Measurements from ENCODE around the gene RNF114. TPM values are rescaled to one million over a fixed set of nuclear protein-coding genes. Genes with fewer than 3 reads are reported as not detected.

Gene RNF114
- total and polyA plus RNA-seq, 2 donors (not counting 3 experiments of a cell fraction or from before 2014, with no cell fraction given): 45.8 to 81.7 TPM

DNA sequence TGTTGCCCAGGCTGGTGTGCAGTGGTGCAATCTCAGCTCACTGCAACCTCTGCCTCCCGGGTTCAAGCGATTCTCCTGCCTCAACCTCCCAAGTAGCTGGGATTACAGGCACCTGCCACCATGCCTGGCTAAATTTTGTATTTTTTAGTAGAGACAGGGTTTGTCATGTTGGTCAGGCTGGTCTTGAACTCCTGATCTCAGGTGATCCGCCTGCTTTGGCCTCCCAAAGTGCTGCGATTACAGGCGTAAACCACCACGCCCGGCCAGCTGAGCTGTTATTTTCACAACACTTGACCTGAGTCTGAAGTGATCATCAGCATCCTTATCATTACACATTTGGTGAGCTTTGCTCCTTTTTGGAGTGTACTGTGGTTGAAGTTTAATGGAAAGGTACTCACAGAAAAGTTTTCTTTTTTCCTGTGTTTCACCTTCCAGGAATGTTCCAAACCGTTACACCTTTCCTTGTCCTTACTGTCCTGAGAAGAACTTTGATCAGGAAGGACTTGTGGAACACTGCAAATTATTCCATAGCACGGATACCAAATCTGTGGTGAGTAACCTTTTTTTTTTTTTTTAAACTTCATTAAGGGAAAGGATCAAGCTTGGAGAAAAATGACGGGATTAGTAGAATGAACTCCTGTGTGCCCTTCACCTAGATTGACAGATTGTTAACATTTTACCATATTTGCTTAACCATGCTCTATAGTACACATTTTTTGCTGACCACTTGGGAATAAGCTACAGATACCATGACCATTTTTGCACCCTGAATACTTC lies 9.7 kb downstream of the RNF114 start:
- DNase-seq (ENCODE audit: low read depth, low spot score) (no peak), FAIRE-seq (no peak)
- Histone ChIP-seq H3K9me3 (replicated peaks; ENCODE audit: control insufficient read depth, insufficient read depth, low read length) (no peaks in the 10 kb centered on the region), H3K4me2 (ENCODE audit: insufficient read depth, low read length) (no peak overlapping the region), H4K20me1 (replicated peaks; ENCODE audit: control insufficient read depth, extremely low read depth, insufficient read depth, low read length) (no peaks in the 10 kb centered on the region), H2AFZ (ENCODE audit: low read depth, low read length) (no peak overlapping the region), H3K9ac (replicated peaks; ENCODE audit: extremely low read depth, insufficient read depth, low read length) (no peak overlapping the region), H3K36me3 (ENCODE audit: control insufficient read depth in 2 of 2, extremely low read depth in 1 of 2, insufficient read depth in 2 of 2, low read length in 2 of 2) (peaks cover 18 to 30% of the 10 kb centered on the region in 2 experiments), H3K79me2 (ENCODE audit: control insufficient read depth, insufficient read depth, low read length) (peaks cover 23% of the 10 kb centered on the region), H3K4me3 (replicated peaks in 1 of 3; ENCODE audit: insufficient read depth in 1 of 3, low read depth in 1 of 3, low read length in 3 of 3) (no peak overlapping the region), H3K4me1 (ENCODE audit: control insufficient read depth, extremely low read depth, insufficient read depth, low read length) (peaks cover 4% of the 10 kb centered on the region), H3K9me1 (replicated peaks; ENCODE audit: control insufficient read depth, extremely low read depth, insufficient read depth, low read length) (no peaks in the 10 kb centered on the region), H3K27ac (ENCODE audit: insufficient read depth, low read depth, low read length) (no peak overlapping the region), H3K27me3 (ENCODE audit: control insufficient read depth in 2 of 2, insufficient read depth in 2 of 2, low read length in 2 of 2) (no peaks in the 10 kb centered on the region)
- no peak for TF ChIP-seq MYC (IDR thresholded peaks at IDR 0.05; ENCODE audit: low read depth, low read length)
- no peak for TF ChIP-seq GATA2 (IDR thresholded peaks at IDR 0.05; ENCODE audit: insufficient read depth, insufficient read length, low read depth, low read length)
- TF ChIP-seq JUN (IDR thresholded peaks at IDR 0.05; ENCODE audit: borderline replicate concordance, insufficient read depth, insufficient read length, low read depth): no peak
- TF ChIP-seq EZH2 (IDR thresholded peaks at IDR 0.05; ENCODE audit: borderline replicate concordance, low read depth, low read length, severe bottlenecking): no peak
- ChIA-PET CTCF (interaction anchor here (0.8 to 1.9 kb wide), 4 partner anchors 19 to 125 kb away, joined by 3 to 7 read pairs (median 6); no protein-coding TSS in a partner anchor), POLR2A (no interaction called here)
- BruUV-seq (replicated peaks): no TSS peak
- dilution Hi-C loops (cut with MboI; ENCODE audit: extremely low pct_ligation_motif_present, low sequenced_read_pairs) (no loop called here), intact Hi-C loops (cut with micrococcal nuclease) (no loop called here)

GRCh38 chr20:49948178-49948577 lies 12.0 kb downstream of the RNF114 start:
- FAIRE-seq (no peak), DNase-seq (ENCODE audit: low read depth, low spot score) (no peak)
- Histone ChIP-seq H3K4me2 (ENCODE audit: insufficient read depth, low read length) (no peak overlapping the region), H3K36me3 (ENCODE audit: control insufficient read depth in 2 of 2, extremely low read depth in 1 of 2, insufficient read depth in 2 of 2, low read length in 2 of 2) (peaks cover 21 to 35% of the 10 kb centered on the region in 2 experiments), H3K9me1 (replicated peaks; ENCODE audit: control insufficient read depth, extremely low read depth, insufficient read depth, low read length) (no peaks in the 10 kb centered on the region), H3K79me2 (ENCODE audit: control insufficient read depth, insufficient read depth, low read length) (peaks cover 10% of the 10 kb centered on the region), H3K9ac (replicated peaks; ENCODE audit: extremely low read depth, insufficient read depth, low read length) (no peak overlapping the region), H3K9me3 (replicated peaks; ENCODE audit: control insufficient read depth, insufficient read depth, low read length) (no peaks in the 10 kb centered on the region), H3K4me3 (replicated peaks in 1 of 3; ENCODE audit: insufficient read depth in 1 of 3, low read depth in 1 of 3, low read length in 3 of 3) (no peak overlapping the region), H3K27ac (ENCODE audit: insufficient read depth, low read depth, low read length) (no peak overlapping the region), H3K4me1 (ENCODE audit: control insufficient read depth, extremely low read depth, insufficient read depth, low read length) (peaks cover 10% of the 10 kb centered on the region), H3K27me3 (ENCODE audit: control insufficient read depth in 2 of 2, insufficient read depth in 2 of 2, low read length in 2 of 2) (no peaks in the 10 kb centered on the region), H4K20me1 (replicated peaks; ENCODE audit: control insufficient read depth, extremely low read depth, insufficient read depth, low read length) (no peaks in the 10 kb centered on the region), H2AFZ (ENCODE audit: low read depth, low read length) (no peak overlapping the region)
- dilution Hi-C loops (cut with MboI; ENCODE audit: extremely low pct_ligation_motif_present, low sequenced_read_pairs) (no loop called here), intact Hi-C loops (cut with micrococcal nuclease) (no loop called here)
- TF ChIP-seq POLR2AphosphoS5 (IDR thresholded peaks at IDR 0.05; ENCODE audit: insufficient read depth, low read depth, low read length): no peak
- TF ChIP-seq FOS (IDR thresholded peaks at IDR 0.05; ENCODE audit: borderline replicate concordance, insufficient read depth, low read length): no peak
- TF ChIP-seq MAX (IDR thresholded peaks at IDR 0.05; ENCODE audit: insufficient read depth, insufficient read length): no peak
- TF ChIP-seq MYC (IDR thresholded peaks at IDR 0.05; ENCODE audit: low read depth, low read length): no peak
- TF ChIP-seq GATA2 (IDR thresholded peaks at IDR 0.05; ENCODE audit: insufficient read depth, insufficient read length, low read depth, low read length): no peak
- no peak for TF ChIP-seq EZH2 (IDR thresholded peaks at IDR 0.05; ENCODE audit: borderline replicate concordance, low read depth, low read length, severe bottlenecking)
- TF ChIP-seq JUN (IDR thresholded peaks at IDR 0.05; ENCODE audit: borderline replicate concordance, insufficient read depth, insufficient read length, low read depth): no peak
- ChIA-PET CTCF (interaction anchor here (1.9 kb wide), 1 partner anchor 31 kb away, joined by 7 read pairs; no protein-coding TSS in a partner anchor), POLR2A (no interaction called here)
- BruUV-seq (replicated peaks): no TSS peak

Data from endothelial cell of umbilical vein (primary cell).